K562 (cell line): ENCODE results near the gene ARHGEF38. TPM values are rescaled to one million over a fixed set of nuclear protein-coding genes. Genes with fewer than 3 reads are reported as not detected.

Experiments
- ATAC-seq: fragments of 200-7000 bp; cut with Tn5 transposase; 3 replicates; pipeline ENCODE4 v1.9.1; 2020; ENCODE audit warnings: moderate library complexity
- BruUV-seq: library from RNA; stranded (reverse); fragments of 400-500 nt; replicated peaks from 2 replicates; lab custom pipeline; 2021; lab: Mats Ljungman, UMichigan
- CTCF ChIA-PET: fragments of 300-600 bp; formaldehyde crosslinking; extraction: SDS; loops from one replicate; lab custom pipeline; 2021; ENCODE audit warnings: low intra/inter-chr PET ratio; lab: Yijun Ruan, JAX
- POLR2A ChIA-PET: fragments of 300-600, 350-650 bp; sonication (Branson Sonifier 250); formaldehyde crosslinking; extraction: SDS; loops from one replicate; lab custom pipeline; 2021; ENCODE audit warnings: antibody characterized with exemption, inconsistent platforms; lab: Yijun Ruan, JAX
- DNase-seq, 4 experiments: peaks; one replicate each; pipeline versions ENCODE4 v3.0.0 to v3.0.0-alpha.2; 2011 to 2018; ENCODE audit warnings: low spot score in 3 of 4, mixed read lengths in 3 of 4; ENCODE audit errors: extremely low read depth in 1 of 4
- FAIRE-seq: peaks from 2 replicates; lab custom pipeline; 2011; peaks lifted over from hg19 to GRCh38; lab: Jason Lieb, UNC
- H2AFZ ChIP-seq: 2 replicates; pipeline ENCODE4 v1.6.0; 2011; ENCODE audit warnings: low read depth, low read length, control low read depth, inconsistent platforms
- H3K27ac ChIP-seq: fragments of 200-600 bp; 3 replicates; pipeline ENCODE4 v1.8.0; 2011; ENCODE audit warnings: low read depth, mild to moderate bottlenecking, control low read depth, inconsistent platforms, low read length, moderate library complexity, mixed read lengths; ENCODE audit errors: extremely low read depth
- H3K27me3 ChIP-seq, 2 experiments: fragments of 300-600 bp in 1 of 2; 2 replicates in 1 of 2; 3 replicates in 1 of 2; pipeline versions ENCODE4 v1.6.0 to v1.8.0; 2011; ENCODE audit warnings: inconsistent platforms in 2 of 2, low read length in 2 of 2, mild to moderate bottlenecking in 1 of 2, mixed read lengths in 1 of 2, moderate library complexity in 1 of 2; ENCODE audit not compliant: control insufficient read depth in 2 of 2, insufficient read depth in 2 of 2
- H3K36me3 ChIP-seq: fragments of 300-600 bp; 3 replicates; pipeline ENCODE4 v1.8.0; 2011; ENCODE audit warnings: mild to moderate bottlenecking, low read length, inconsistent platforms; ENCODE audit not compliant: control insufficient read depth, insufficient read depth
- H3K4me1 ChIP-seq, 2 experiments: fragments of 200-600 bp in 1 of 2; replicated peaks in 1 of 2; 2 replicates in 1 of 2; 3 replicates in 1 of 2; pipeline versions ENCODE4 v1.5.1 to v1.8.0; 2011; ENCODE audit warnings: inconsistent platforms in 2 of 2, low read length in 2 of 2, mild to moderate bottlenecking in 1 of 2, mixed read lengths in 1 of 2, moderate library complexity in 1 of 2; ENCODE audit not compliant: control insufficient read depth in 2 of 2, insufficient read depth in 2 of 2
- H3K4me2 ChIP-seq: 2 replicates; pipeline ENCODE4 v1.6.1; 2011; ENCODE audit warnings: low read length, control low read depth, inconsistent platforms, mixed read lengths; ENCODE audit not compliant: insufficient read depth
- H3K4me3 ChIP-seq: fragments of 200-600 bp; sonication (generic), shearing (Covaris generic); 2 replicates; pipeline ENCODE4 v1.5.1; 2016; ENCODE audit warnings: control low read depth, inconsistent platforms
- H3K79me2 ChIP-seq: fragments of 200-600 bp; 3 replicates; pipeline ENCODE4 v1.8.0; 2011; ENCODE audit warnings: low read length, inconsistent platforms; ENCODE audit not compliant: control insufficient read depth, insufficient read depth
- H3K9ac ChIP-seq, 2 experiments: 2 replicates each; pipeline versions ENCODE4 v1.6.0 to v1.6.1; 2011; ENCODE audit warnings: low read depth in 2 of 2, low read length in 2 of 2, control low read depth in 1 of 2, inconsistent platforms in 1 of 2, mild to moderate bottlenecking in 1 of 2, mixed read lengths in 1 of 2; ENCODE audit not compliant: insufficient read depth in 1 of 2
- H3K9me1 ChIP-seq: one replicate; pipeline ENCODE4 v1.6.0; 2011; ENCODE audit warnings: inconsistent platforms, mild to moderate bottlenecking, low read length, moderate library complexity; ENCODE audit not compliant: control insufficient read depth, insufficient read depth
- H3K9me3 ChIP-seq: replicated peaks from 2 replicates; pipeline ENCODE4 v1.5.1; 2011; ENCODE audit warnings: low read depth, low read length, inconsistent platforms; ENCODE audit not compliant: control insufficient read depth, insufficient read depth
- H4K20me1 ChIP-seq: replicated peaks from 2 replicates; pipeline ENCODE4 v1.6.1; 2011; ENCODE audit warnings: low read length, inconsistent platforms, mixed read lengths; ENCODE audit not compliant: control insufficient read depth, insufficient read depth
- BRD9 ChIP-seq: fragments of 450-650 bp; IDR thresholded peaks from 2 replicates; pipeline ENCODE4 v1.6.1; 2018; ENCODE audit warnings: low read depth; ENCODE audit not compliant: partially characterized antibody
- CREBBP ChIP-seq: IDR thresholded peaks from one replicate; pipeline ENCODE4 v1.6.1; 2012; ENCODE audit warnings: low read depth, mild to moderate bottlenecking, control low read depth, inconsistent platforms, low read length
- HDAC8 ChIP-seq: fragments of 450-650 bp; IDR thresholded peaks from 2 replicates; pipeline ENCODE4 v1.6.1; 2016; ENCODE audit warnings: mild to moderate bottlenecking, missing genetic modification characterization, moderate library complexity, missing compliant biosample characterization
- POLR3A ChIP-seq: IDR thresholded peaks from 2 replicates; pipeline ENCODE4 v1.6.1; 2011; ENCODE audit warnings: borderline replicate concordance, mild to moderate bottlenecking, moderate library complexity; ENCODE audit not compliant: insufficient read length, insufficient read depth; ENCODE audit errors: extremely low read depth
- SRSF1 ChIP-seq: fragments of 200-400 bp; formaldehyde crosslinking; IDR thresholded peaks from 2 replicates; pipeline ENCODE4 v1.6.1; 2017; ENCODE audit warnings: mild to moderate bottlenecking, low read depth, low read length, moderate library complexity
- WHSC1 ChIP-seq: IDR thresholded peaks from one replicate; pipeline ENCODE4 v1.6.1; 2012; ENCODE audit warnings: low read length, control low read depth, inconsistent platforms
- WGBS: fragments of 100-300 bp; shearing (Covaris generic); methylation state at CpG from one replicate; pipeline ENCODE4 v1.1.6; 2016; ENCODE audit warnings: low coverage, mixed read lengths; ENCODE audit not compliant: insufficient coverage; ENCODE audit errors: missing lambda C conversion rate; 5-methylcytosine and 5-hydroxymethylcytosine counted together
- in situ Hi-C: fragments of 300-500 bp; cut with MboI; formaldehyde crosslinking; loops from 4 replicates; pipeline ENCODE4 v1.15.0; 2018; ENCODE audit warnings: inconsistent platforms, mixed read lengths
- intact Hi-C: fragments of 100-400 bp; cut with micrococcal nuclease; formaldehyde crosslinking; loops from 2 replicates; pipeline ENCODE4 v1.14.2; 2022
- polyA plus RNA-seq, 8 experiments: library from polyadenylated mRNA; depleted of rRNA in 4 of 8; stranded (reverse) in 5 of 8; unstranded in 3 of 8; fragments of >200 nt; fragmentation: Nextera tagmentation in 2 of 8; fragmentation: Illumina TruSeq in 1 of 8; extraction: Ambion mirVana in 2 of 8; extraction: Trizol in 1 of 8; gene quantifications; 2 replicates each; pipeline versions ENCODE4 v1.2.1 to v1.2.3, GENCODE V29; 2011 to 2014; ENCODE audit warnings: inconsistent platforms in 1 of 8, missing spikeins in 1 of 8
- total RNA-seq, 7 experiments: library from RNA; depleted of rRNA in 6 of 7; stranded (reverse); fragments of >200 nt in 6 of 7; fragmentation: Illumina TruSeq in 2 of 7; extraction: Trizol in 2 of 7; gene quantifications; 2 replicates each; pipeline versions ENCODE4 v1.2.1 to v1.2.3, GENCODE V29; 2011 to 2021; ENCODE audit warnings: low replicate concordance in 1 of 7

Gene ARHGEF38
- total and polyA plus RNA-seq, 9 of the 15 experiments (the other 6 are each of a cell fraction or from before 2014, with no cell fraction given) = 0.17 TPM; not detected in 8

DNA sequence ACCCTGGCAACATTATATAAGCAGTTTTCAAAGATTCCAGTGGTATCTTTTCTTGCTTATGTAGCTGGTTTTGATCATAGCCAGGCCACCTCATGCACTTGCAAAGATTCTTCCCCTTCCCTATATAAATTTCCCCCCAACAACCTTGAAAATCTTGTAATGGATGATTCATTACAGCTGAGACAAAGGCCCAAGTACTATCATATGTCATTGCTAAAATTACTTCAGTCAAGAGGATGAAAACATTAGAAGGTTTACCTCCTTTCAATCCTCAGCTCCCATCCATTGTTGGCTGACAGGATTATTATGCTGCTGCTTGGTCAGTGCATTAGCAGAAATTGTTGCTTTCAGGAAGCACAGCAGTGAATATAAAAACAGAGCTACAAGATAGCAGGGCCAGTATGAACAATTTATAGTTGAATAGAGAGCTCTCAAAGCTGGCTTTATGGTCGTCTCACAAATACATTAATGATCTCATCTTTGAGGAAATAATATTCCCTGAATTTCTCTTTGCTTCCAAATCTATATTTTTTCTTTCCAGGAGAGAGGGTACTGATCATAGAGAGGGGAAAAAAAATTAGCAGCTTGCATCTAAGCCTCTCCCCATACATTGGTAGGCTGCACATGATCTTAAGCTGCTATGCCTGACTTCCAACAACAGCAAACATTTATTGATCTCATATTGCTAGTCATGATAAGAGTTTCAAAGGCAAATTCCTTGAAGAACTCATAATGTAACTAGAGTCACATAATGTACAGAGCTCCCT, 7.7 kb upstream of the ARHGEF38 start:
- intact Hi-C loops (no loop called here), in situ Hi-C loops (no loop called here)
- Histone ChIP-seq H3K36me3 (no peaks in the 10 kb centered on the region), H3K4me3 (no peak overlapping the region), H3K9me1 (no peaks in the 10 kb centered on the region), H3K79me2 (no peaks in the 10 kb centered on the region), H4K20me1 (no peaks in the 10 kb centered on the region), H3K27ac (no peak overlapping the region), H3K27me3 (no peaks in the 10 kb centered on the region), H3K4me2 (no peak overlapping the region), H2AFZ (no peak overlapping the region), H3K9ac (no peak overlapping the region), H3K9me3 (no peaks in the 10 kb centered on the region), H3K4me1 (no peaks in the 10 kb centered on the region)
- 0% methylated on average over 1 of the region's 1 CpG for WGBS
- POLR2A ChIA-PET = interaction anchor here (1.0 kb wide), 1 partner anchor 206 kb away, joined by 3 read pairs; no protein-coding TSS in a partner anchor
- ATAC-seq (no peak), FAIRE-seq (no peak), DNase-seq (no peak)
- BruUV-seq = no TSS peak
- no peak for TF ChIP-seq SRSF1
- no peak for TF ChIP-seq POLR3A
- TF ChIP-seq HDAC8 (tag) = no peak
- TF ChIP-seq BRD9 = no peak
- no peak for TF ChIP-seq WHSC1
- no peak for TF ChIP-seq CREBBP
- CTCF ChIA-PET = no interaction called here
